ENCODE measurements around the gene SEMA5B. TPM values are rescaled to one million over a fixed set of nuclear protein-coding genes. Genes with fewer than 3 reads are reported as not detected.

SEMA5B gene
- total RNA-seq, 1 donor from 2014 or later: 4.2 TPM

DNA sequence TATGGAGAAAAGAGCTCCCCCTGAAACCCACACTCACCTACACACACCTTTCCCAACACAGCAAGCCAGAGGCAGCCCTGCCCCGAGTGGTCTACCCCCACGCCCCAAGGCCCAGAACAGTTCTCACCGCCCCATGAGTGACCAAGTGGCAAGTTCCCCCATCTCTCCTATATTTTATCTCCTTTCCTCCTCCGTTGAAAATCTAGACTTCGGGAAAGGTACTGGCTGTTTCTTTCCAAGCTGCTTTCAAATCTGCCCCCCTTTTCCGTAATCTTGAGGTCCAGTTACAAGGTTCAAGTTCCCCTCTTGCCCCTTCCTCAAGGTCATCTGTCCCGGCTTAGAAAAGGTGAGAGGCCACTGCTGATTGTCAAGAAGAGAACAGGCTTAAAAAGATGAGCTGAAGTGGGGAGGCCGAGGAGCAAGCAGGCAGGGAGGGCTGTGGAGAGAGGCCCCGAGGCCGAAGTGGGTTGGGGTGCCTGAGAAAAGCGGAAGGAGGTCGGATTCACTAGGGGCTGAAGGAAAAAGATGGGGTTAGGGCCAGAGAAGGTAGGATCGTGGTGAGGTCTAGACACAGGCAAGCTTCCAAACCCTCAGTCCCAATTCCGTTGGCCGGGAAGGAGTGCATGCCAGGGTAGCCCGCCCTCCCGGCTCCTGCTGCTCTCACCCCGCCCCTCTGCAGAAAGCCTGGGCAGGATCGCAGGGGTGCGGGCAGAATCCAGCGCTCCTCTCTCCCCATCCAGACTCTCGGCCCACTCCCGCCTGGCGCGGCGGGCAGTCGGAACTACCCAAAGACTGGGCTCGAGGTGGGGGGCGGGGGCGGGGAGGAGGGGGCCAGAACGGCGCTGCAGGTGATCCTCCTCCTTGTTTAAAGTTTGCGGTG, 1.7 kb downstream of the SEMA5B start:
- Mint-ChIP-seq H3K4me3 (ENCODE audit: low read depth) (peak overlapping the region; percentile 66), H3K27me3 (peaks cover 76% of the 10 kb centered on the region), H3K36me3 (ENCODE audit: insufficient read depth) (no peaks in the 10 kb centered on the region), H3K9me3 (ENCODE audit: low read depth) (no peaks in the 10 kb centered on the region), H3K4me1 (ENCODE audit: low read depth) (peaks cover 15% of the 10 kb centered on the region), H3K27ac (no peak overlapping the region)
- DNase-seq (ENCODE audit: low spot score, unreplicated experiment): no peak
- TF ChIP-seq, protein P1, sequence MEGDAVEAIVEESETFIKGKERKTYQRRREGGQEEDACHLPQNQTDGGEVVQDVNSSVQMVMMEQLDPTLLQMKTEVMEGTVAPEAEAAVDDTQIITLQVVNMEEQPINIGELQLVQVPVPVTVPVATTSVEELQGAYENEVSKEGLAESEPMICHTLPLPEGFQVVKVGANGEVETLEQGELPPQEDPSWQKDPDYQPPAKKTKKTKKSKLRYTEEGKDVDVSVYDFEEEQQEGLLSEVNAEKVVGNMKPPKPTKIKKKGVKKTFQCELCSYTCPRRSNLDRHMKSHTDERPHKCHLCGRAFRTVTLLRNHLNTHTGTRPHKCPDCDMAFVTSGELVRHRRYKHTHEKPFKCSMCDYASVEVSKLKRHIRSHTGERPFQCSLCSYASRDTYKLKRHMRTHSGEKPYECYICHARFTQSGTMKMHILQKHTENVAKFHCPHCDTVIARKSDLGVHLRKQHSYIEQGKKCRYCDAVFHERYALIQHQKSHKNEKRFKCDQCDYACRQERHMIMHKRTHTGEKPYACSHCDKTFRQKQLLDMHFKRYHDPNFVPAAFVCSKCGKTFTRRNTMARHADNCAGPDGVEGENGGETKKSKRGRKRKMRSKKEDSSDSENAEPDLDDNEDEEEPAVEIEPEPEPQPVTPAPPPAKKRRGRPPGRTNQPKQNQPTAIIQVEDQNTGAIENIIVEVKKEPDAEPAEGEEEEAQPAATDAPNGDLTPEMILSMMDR (IDR thresholded peaks at IDR 0.05; ENCODE audit: unreplicated experiment): no peak

DNA sequence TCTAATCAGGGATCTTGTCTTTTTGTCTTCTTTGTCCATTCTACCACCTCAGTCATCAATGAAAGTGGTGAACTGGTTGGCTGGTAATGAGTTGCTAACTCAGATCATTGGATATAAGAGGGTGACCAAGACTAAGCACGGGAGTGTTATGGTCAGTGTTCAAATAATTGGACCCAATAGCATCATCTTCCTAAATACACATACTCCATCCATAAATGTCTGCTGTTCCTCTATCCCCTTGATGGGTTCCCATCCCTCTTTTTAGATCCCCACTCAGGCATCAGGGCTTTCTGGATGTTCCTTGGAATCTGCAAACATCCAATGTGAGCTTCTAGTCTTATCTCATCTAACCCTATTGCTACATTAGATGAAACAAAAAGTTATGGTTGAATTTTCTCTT, 3.5 kb downstream of the SEMA5B start:
- H3K27ac Mint-ChIP-seq: no peak overlapping the region
- H3K36me3 Mint-ChIP-seq (ENCODE audit: insufficient read depth): no peaks in the 10 kb centered on the region
- peaks cover 9% of the 10 kb centered on the region for H3K4me1 Mint-ChIP-seq (ENCODE audit: low read depth)
- no peak for DNase-seq (ENCODE audit: low spot score, unreplicated experiment)
- peaks cover 77% of the 10 kb centered on the region for H3K27me3 Mint-ChIP-seq
- H3K4me3 Mint-ChIP-seq (ENCODE audit: low read depth): no peak overlapping the region
- TF ChIP-seq, protein P1 (IDR thresholded peaks at IDR 0.05; ENCODE audit: unreplicated experiment): no peak
- H3K9me3 Mint-ChIP-seq (ENCODE audit: low read depth): no peaks in the 10 kb centered on the region

DNA sequence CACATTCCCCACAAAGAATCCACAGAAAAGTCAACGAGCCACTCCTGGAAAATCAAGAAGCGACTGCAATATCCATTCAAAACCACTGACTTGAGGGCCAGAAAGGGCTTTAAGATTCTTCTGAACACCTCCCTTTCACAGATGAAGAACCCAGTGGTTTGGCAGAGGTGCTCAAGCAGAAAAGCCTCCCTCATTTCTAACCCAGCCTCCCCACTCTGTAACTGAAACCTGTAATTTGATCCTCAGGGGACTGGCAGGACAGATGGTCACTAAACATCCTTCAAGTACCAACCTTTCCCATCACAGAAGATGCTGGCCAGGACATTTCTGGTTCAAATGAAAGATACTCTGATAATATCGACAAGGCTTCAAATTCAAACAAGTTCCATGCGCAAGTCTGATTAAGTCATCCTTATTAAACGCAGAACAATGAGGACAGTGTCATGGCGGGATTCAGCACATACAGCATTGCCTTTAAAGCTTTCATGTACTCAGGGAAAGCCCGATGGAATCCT, 5.5 kb downstream of the SEMA5B start:
- TF ChIP-seq, protein P1 (IDR thresholded peaks at IDR 0.05; ENCODE audit: unreplicated experiment): no peak
- H3K27me3 Mint-ChIP-seq: peaks cover 73% of the 10 kb centered on the region
- no peaks in the 10 kb centered on the region for H3K9me3 Mint-ChIP-seq (ENCODE audit: low read depth)
- peaks cover 4% of the 10 kb centered on the region for H3K4me1 Mint-ChIP-seq (ENCODE audit: low read depth)
- DNase-seq (ENCODE audit: low spot score, unreplicated experiment): no peak
- no peaks in the 10 kb centered on the region for H3K36me3 Mint-ChIP-seq (ENCODE audit: insufficient read depth)
- H3K4me3 Mint-ChIP-seq (ENCODE audit: low read depth): no peak overlapping the region
- no peak overlapping the region for H3K27ac Mint-ChIP-seq

DNA sequence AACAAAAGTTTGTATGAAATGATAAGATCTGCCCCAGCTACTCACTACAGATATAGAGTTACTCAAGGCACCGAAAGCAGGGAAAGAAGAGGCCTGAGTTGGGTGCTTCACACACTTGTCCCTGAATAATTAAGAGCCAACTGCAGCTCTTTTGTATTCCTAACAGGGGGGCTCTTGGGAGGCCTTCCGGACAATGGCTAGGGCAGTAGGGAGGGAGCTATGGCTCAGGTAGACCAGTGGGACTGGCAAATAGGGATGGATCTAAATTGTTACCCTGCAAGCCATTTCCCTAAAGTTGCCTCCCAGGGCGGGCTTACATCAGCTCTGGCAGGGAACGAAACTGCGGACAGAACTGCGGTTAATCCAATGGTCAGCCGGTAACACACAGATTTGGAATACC, 6.2 kb downstream of the SEMA5B start:
- Mint-ChIP-seq H3K4me1 (ENCODE audit: low read depth) (peaks cover 2% of the 10 kb centered on the region), H3K27ac (no peak overlapping the region)

DNA sequence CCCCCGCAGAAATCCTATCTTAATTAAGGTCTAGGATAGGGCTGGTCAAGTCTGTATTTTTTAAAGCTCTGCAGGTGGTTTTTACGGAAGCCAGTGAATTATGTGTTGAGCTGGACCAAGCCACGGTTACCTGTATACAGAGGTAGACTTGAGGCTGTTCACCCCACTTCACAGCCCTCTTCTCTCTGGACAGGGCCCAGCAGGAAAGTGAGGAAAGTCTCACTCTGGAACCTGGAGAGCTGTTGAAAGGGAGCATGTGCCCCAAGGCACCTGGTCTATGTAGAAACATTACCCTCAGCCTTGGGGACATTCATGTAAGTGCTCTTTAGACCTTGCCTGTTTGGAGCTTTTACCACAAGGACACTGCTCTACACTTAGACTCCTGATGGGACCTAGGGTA, 6.9 kb downstream of the SEMA5B start:
- no peaks in the 10 kb centered on the region for H3K9me3 Mint-ChIP-seq (ENCODE audit: low read depth)
- no peaks in the 10 kb centered on the region for H3K36me3 Mint-ChIP-seq (ENCODE audit: insufficient read depth)
- no peak overlapping the region for H3K4me3 Mint-ChIP-seq (ENCODE audit: low read depth)
- no peaks in the 10 kb centered on the region for H3K4me1 Mint-ChIP-seq (ENCODE audit: low read depth)
- TF ChIP-seq, protein P1 (IDR thresholded peaks at IDR 0.05; ENCODE audit: unreplicated experiment): no peak
- no peak overlapping the region for H3K27ac Mint-ChIP-seq
- peaks cover 62% of the 10 kb centered on the region for H3K27me3 Mint-ChIP-seq
- no peak for DNase-seq (ENCODE audit: low spot score, unreplicated experiment)

More for the DNA sequence above, 6.2 kb downstream of the SEMA5B start:
- Mint-ChIP-seq H3K4me3 (ENCODE audit: low read depth) (no peak overlapping the region), H3K9me3 (ENCODE audit: low read depth) (no peaks in the 10 kb centered on the region), H3K27me3 (peaks cover 67% of the 10 kb centered on the region), H3K36me3 (ENCODE audit: insufficient read depth) (no peaks in the 10 kb centered on the region)
- TF ChIP-seq, protein P1 (IDR thresholded peaks at IDR 0.05; ENCODE audit: unreplicated experiment): no peak
- no peak for DNase-seq (ENCODE audit: low spot score, unreplicated experiment)
